Epithelial cell of umbilical artery (primary cell): Measurements from ENCODE around the gene ZNF117. TPM values are rescaled to one million over a fixed set of nuclear protein-coding genes. Genes with fewer than 3 reads are reported as not detected.

Experiments
- total RNA-seq: library from RNA; depleted of rRNA; stranded (reverse); fragments of >200 nt; gene quantifications from 2 replicates; pipeline ENCODE4 v1.2.3, GENCODE V29; 2014

The ZNF117 gene
- total RNA-seq: 3.8 and 6.5 TPM in 2 replicates

DNA sequence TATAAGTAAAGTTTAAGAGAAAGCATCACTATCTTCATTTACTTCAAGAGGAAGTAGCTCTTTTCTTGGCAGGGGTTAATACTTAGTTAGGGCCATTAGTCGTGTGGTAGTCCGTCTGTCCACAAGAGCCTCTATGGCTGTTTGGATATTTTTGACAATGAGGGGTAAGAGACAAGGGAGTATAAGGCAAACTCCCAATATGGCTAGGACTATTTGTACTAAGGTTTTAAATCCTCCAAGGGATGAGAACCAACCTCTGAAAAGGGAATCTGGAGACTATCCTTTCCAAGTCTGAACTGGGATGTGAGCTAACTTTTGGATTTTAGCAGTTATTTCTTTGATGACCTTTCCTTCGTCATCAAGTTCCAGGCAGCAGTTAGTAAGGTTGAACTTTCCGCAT lies at the start of gene ZNF117:
TSS of gene ZNF117 (minus strand) at position 101 of the 400 bp plus-strand sequence.

DNA sequence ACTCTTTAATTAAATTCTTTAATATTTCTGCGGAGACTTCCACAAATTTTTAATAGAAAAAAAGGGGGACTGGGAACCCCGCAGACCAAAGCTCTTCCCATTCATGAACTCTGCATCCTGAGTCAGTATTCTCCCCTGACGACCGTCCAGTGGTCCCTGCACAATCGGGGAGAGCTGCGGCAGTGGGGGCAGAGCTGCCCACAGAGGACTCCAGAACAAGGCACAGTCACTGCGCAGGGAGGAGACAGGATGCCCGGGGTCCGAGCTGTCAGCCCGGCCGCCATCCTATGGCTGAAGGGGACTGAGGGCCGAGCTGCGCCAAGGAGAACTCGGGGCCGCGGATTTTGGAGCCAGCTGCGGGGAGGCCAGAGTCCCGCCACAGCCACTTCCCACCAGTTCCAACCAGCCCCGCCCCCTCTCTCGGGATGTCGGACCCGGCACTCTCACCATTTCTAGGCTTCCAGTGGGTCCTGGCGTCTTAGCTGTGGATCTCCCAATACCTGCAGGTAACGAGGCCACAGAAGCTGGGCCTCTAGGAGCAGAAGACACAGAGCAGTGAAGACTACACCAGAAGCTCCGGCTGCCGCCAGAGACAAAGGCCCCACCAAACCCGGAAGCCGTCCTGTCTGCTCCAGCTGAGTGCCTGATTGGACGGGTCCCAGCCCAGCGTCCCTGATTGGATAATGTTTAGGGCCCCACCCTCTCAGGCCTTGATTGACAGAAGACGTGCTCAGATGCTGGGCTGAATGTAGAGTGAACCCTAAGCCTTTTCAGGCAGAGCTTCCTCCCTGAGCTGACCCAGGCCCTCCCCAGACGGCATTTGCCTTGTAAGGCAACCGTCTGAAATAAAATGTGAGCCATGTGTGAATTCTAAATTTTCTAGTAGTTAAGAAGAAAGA lies 15.5 kb upstream of the ZNF117 start, which contains the start of gene ERV3-1:
TSS of gene ERV3-1 (minus strand) at position 594 of the 899 bp plus-strand sequence. CDS start 13,661 bp downstream, outside the sequence.

Other genes starting within 250 kb of the ZNF117 start
- gene ZNF138, start 196.6 kb downstream of the ZNF117 start, total RNA-seq: 3.2 and 4.6 TPM in 2 replicates
- 1.6 and 4.6 TPM in 2 replicates for gene ZNF273, start 87.8 kb downstream of the ZNF117 start, total RNA-seq
- 5.3 and 10.4 TPM in 2 replicates for gene ERV3-1, start 15.7 kb upstream of the ZNF117 start, total RNA-seq